Measurements from ENCODE around the gene TMEM72.

GRCh38 chr10:44959247-44960087, 48.3 kb downstream of the TMEM72 start, which contains the start of gene RASSF4:
- no peak for TF ChIP-seq CTCF (IDR thresholded peaks at IDR 0.05; ENCODE audit: insufficient read depth, low read length, poor library complexity, severe bottlenecking)
- TF ChIP-seq EZH2phosphoT487 (conservative IDR thresholded peaks at IDR 0.05; ENCODE audit: low read length) = no peak

All from SU-DHL-6 (cell line).